Hematopoietic multipotent progenitor cell treated with erythropoietin and hydrocortisone succinate and interleukin-3 and kit ligand, for 4 days (in vitro differentiated cells): Measurements from ENCODE around the gene LMO7.
A peak's percentile ranks its signal among the peaks of the same experiment; 100 is the strongest.

Experiments used
- DNase-seq: peaks from one replicate; pipeline ENCODE4 v3.0.0-alpha.2; 2015

LMO7 gene

DNA sequence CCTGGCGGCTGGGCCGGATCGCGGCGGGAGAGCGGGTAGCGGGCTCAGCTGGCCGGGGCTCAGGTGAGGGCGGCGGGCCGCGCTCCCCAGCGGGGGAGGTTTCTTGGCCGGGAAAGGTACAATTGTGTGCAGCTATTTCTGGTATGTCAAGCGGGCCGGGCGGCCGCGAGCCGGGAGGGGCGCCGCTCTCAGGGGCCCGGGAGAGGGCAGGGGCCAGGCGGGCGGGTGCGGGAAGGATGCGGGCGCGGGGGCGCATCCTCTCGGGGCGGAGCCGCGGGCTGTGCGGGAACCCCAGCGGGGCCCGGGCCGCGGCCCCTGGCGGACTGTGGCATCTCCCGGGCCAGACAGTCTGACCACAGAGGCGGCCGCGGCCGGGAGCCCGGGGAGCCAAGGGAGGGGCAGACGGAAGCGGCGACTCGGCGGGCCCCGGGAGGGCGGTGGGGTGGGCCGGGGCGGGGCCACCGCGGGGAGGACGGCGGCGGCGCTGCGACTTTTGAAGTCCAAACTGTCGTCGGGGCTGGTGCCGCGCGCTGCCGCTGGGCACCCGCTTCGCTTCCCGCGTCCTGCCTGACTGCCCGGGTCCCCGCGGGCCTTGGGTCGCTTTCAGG, at the start of gene LMO7:
TSS of gene LMO7 (plus strand) at position 503 of the 608 bp plus-strand sequence. CDS start 328 bp downstream, outside the sequence.
- peak; percentile 69 for DNase-seq

GRCh38 chr13:75587679-75588078, 48.5 kb upstream of the LMO7 start:
- peak; percentile 25 for DNase-seq

- no peak for DNase-seq
Measured at GRCh38 chr13:75596657-75597182, 39.4 kb upstream of the LMO7 start.

DNA sequence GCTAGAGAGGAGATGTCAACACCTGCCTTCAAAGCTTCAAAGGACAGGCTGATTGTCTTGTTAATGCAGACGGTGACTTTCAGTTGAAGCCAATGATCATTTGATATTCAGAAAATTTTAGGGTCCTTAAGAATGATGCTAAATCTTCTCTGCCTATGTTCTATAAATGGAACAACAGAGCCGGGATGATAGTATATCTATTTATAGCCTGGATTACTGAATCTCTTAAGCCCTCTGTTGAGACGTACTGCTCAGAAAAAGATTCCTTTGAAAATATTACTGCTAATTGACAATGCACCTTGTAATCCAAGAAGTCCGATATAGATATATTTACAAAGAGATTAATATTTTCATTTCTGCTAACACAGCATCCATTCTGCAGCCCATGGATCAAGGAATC, 35.8 kb upstream of the LMO7 start:
- DNase-seq, result no peak

GRCh38 chr13:75603038-75603437, 33.1 kb upstream of the LMO7 start:
- DNase-seq, result no peak

- DNase-seq, result no peak
Measured at GRCh38 chr13:75607447-75607846, 28.7 kb upstream of the LMO7 start.

DNA sequence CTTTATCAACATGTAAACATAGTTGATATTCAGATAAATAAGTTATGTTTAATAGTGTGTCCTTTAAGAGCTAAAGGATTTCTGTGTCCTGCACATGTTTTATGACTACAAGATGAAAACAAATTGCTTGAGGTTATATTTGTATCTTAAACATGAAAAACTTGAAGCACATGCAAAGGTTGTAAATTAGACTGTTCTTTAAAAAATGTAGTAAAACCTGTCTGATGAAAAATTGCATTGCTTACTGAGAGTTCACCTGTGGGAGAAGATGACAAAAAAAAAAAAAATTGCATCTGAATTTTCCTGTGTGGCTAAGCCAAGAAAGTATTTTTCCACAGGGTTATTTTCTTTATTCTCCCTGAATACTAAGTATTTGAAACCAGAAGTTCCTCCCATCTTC, 25.7 kb upstream of the LMO7 start:
- DNase-seq, result no peak

DNA sequence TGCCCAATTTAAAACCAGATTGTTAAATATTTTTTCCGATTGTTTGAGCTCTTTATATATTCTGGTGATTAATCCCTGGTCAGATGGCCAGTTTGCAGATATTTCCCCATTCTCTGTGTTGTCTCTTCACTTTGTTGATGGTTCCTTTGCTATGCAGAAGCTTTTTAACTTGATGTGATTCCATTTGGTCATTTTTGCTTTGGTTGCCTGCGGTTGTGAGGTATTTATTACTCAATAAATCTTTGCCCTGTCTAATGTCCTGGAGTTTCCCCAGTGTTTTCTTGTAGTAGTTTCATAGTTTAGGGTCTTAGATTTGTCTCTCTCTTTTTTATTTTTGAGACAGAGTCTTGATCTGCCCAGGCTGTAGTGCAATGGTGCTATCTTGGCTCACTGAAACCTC, 23.8 kb upstream of the LMO7 start:
- DNase-seq, result no peak

GRCh38 chr13:75617230-75617629, 18.9 kb upstream of the LMO7 start:
- DNase-seq, result no peak

DNA sequence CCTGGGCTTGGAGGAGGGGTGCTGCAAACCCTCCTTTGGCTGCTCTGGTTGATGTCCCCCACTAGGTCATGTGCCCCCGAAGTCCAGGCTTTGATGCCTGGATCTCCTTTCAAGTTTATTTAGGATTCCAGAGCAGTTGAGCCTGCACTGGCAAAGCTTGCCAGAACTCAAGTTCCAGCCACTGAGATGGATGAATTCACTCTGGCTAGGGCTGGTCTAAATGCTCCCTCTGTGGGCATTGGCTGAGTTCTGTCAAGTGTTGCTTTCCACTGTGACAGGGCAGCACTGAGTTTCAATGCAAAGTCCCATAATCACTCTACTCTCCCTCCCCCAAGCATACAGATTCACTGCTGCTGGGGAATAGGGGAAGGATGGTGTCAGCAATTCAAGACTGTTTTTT, 17.8 kb upstream of the LMO7 start:
- no peak for DNase-seq

DNA sequence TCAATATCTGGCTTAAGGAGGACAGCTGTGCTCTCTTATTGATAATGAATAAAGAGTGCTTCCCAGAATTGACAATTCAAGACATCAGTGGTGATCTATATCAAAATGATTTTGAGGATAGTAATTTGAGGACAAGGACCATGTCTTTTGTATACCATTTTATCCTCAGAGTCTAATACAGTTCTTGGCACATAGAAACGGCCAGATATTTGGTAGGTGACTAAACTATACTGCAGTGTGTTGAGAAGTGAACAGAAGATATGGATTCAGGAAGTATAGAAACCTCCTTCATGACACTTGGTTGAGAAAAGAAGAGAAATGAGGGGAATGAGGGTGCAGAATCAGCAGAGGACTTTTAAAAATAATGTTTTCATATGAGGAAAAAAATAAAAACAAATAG, 16.1 kb upstream of the LMO7 start:
- DNase-seq, result no peak

GRCh38 chr13:75621147-75621546, 15.0 kb upstream of the LMO7 start:
- no peak for DNase-seq

DNA sequence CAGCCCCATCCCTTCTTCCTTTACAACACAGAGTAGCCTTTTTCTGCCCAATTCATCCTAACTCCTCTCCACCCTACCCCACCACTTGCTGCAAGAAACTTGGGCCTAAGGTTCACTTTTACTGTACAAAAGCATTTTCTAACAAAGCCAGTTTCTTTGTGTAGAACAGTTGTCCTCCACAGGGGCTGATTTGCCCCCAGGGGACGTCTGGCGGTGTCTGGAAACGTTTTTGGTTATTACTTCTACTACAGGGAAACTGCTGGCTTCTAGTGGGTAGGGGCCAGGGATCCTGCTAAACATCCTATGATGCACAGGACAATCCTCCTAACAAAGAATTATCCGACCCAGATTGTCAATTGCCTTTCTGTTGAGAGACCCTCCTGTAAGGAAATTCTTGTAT, 7.3 kb upstream of the LMO7 start:
- DNase-seq, result no peak

DNA sequence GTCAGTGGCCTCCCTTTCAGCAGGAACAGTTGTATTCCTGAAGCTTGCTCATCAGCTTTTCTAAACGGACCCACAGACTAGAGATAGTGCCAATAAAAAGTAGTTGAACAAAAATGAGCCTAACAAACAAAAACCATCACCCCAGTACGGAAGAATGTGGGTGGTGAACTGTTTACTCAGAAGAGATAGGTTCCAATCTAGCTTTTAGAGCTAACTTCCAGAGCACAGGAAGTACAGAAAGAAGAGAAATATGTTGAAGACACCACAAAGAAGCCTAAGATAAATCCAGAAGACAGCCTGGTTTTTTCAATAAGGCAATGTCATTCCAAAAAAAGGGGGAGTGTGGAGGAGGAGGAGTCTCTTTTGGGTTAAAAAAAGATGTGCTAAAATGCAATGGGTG, 2.8 kb upstream of the LMO7 start:
- DNase-seq, result no peak

- DNase-seq, result peak; percentile 8
Measured at GRCh38 chr13:75635101-75635827, 866 bp upstream of the LMO7 start.

DNA sequence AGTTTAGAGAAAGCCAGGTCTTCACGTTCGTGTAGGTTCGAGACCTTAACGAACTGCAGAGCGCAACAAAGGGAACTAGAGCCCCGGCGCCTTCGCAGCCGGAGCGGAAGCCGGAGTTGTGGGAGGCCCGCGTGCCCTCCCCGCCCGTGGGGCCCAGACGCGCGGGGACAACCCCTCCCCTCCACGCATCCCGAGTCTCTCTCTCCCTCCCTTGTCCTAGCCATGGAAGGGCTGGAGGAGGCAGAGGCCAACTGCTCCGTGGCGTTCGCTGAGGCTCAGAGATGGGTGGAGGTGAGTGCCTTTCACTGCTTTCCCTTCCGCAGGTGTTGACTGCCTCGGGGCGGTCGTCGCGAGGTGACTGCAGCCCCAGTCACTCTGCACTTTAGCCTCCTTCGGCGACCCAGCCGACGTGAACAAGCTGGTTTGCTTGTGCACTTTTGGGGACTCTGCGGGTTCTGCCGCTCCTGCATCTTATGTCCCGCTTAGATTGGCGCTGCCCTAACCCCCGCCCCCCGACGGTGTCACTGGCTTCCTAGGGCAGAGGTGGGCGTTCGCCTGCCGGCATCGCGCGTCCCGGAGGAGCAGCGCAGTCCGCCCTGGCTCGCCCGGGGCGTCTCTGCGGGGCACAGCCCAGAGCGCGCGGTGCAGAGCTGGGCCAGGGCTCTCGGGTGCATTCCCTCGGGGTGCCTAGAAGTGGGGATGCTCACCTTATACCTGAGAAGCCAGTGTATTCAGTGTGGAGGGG, 478 bp downstream of the LMO7 start:
- DNase-seq, result peak; percentile 52

DNA sequence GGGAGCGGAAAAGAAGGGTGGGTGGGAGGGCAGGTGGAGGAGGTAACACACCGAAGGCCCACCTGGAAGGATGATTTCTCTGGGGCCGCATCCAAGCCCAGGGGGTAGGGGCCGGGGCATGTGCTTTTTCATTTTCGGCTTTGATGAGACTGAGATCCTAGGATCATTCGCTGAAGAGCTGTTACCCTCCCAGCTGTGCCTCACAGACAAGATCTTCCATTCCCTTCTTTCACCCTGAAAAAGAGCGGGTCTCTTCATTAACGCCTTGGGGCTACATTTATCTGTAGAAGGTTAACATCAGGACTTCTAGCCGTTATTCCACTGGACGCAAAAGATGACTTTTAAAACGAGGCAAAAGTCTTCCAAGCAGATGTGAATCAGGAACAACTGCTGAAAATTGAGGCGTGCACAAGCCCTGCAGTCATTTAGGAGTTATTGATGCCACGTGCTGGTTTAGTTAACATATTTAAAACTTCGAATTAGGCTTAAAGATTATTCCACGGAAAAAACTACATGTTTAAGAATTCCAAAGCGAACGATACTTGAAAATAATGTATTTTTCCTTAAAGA, 1.1 kb downstream of the LMO7 start:
- peak; percentile 10 for DNase-seq

- DNase-seq, result no peak
Measured at GRCh38 chr13:75639454-75639853, 3.3 kb downstream of the LMO7 start.

DNA sequence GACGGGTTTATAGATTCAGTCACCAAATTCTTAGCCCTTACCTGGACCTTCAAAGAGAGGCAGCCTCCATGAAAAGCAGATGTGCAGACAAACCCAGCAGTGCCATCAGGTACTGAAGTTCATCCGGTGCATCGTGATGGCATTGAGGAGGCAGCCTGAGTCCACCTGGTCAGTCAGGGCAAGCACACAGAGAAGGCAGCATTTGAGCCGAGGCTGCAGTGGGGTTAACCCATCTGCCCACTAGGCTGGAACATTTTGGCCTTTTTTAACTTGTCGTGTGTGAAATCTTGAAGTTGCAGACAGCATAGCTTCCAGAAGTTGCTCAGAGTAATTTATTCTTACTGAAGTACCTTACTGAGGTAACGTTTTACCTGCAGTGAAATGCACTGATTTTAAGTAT, 4.9 kb downstream of the LMO7 start:
- DNase-seq, result no peak

DNA sequence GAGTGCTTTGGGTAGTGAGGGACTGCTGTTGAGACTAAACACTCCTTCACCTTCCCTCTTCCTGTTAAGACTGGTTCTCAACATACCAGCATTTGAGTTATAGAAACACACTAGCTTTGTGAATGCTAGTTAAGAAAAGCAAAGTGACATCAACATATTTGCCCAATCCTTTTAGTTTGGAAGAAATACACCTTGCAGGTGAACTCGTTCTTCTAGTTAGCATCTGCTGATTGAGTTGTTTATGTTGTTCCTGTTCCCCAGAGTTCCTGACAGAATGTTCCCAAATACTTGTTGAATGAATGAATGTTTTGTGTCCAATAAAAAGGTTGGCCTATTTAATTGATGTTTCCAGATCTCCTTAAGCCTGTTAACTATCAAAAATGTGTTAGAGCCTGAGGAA, 7.1 kb downstream of the LMO7 start:
- no peak for DNase-seq

GRCh38 chr13:75643693-75644092, 7.6 kb downstream of the LMO7 start:
- no peak for DNase-seq

GRCh38 chr13:75645141-75645540, 9.0 kb downstream of the LMO7 start:
- no peak for DNase-seq

DNA sequence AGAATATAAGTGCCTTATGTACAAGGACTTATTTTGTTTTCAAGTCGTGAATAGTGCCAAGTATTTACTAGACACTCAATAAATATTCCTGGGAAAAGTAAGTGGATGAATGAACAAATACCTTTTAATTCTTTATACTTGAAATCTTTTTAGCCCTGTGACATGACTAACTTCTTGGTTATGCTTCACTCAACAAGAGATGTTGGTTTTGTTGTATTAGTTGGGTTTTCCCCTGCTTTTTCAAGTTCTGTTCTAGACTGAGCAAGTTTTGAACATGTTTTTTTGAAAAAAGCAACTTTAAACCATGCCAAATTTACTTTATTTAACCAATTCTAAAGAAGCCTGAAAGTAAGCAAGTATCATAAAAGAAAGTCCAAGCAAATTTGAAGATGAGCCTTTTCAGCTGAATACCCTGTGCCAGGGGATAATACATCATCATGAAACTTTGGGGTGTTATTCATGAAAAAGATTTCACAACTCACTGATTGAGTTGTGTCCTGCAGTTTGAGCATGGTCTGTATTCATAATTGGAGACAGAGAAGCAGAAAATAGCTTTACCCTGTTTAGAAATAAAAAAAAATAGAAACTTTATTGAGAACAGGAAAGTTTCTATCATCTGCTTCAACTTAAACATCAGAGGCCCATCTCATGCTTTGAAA, 11.1 kb downstream of the LMO7 start:
- no peak for DNase-seq
